Measurements from ENCODE around the gene AXDND1. TPM values are rescaled to one million over a fixed set of nuclear protein-coding genes. Genes with fewer than 3 reads are reported as not detected.

AXDND1 gene
- total and polyA plus RNA-seq, 2 of the 8 experiments (the other 6 are each of a cell fraction or from before 2014, with no cell fraction given), result 0.61 TPM; not detected in 1

- Histone ChIP-seq H3K36me3 (ENCODE audit: control insufficient read depth in 2 of 4, insufficient read depth in 4 of 4, low read length in 3 of 4) (no peaks in the 10 kb centered on the region), H2AFZ (ENCODE audit: low read length) (no peak overlapping the region), H3K56ac (replicated peaks; ENCODE audit: insufficient read length, low read depth, low read length) (no peak overlapping the region), H3K27me3 (replicated peaks in 1 of 4; ENCODE audit: control insufficient read depth in 3 of 4, extremely low read depth in 1 of 4, insufficient read depth in 3 of 4, low read length in 3 of 4) (no peaks in the 10 kb centered on the region), H2BK20ac (ENCODE audit: low read length) (no peak overlapping the region), H4K20me1 (replicated peaks in 1 of 2; ENCODE audit: control insufficient read depth in 1 of 2, insufficient read depth in 2 of 2, low read length in 2 of 2) (no peaks in the 10 kb centered on the region), H3K9me3 (ENCODE audit: insufficient read depth in 2 of 2, low read depth in 1 of 2, low read length in 1 of 2) (no peaks in the 10 kb centered on the region), H2AK5ac (ENCODE audit: low read depth, low read length) (no peak overlapping the region), H3K23me2 (ENCODE audit: low read depth, low read length) (no peaks in the 10 kb centered on the region), H2BK12ac (ENCODE audit: low read depth, low read length) (no peak overlapping the region), H2BK120ac (replicated peaks; ENCODE audit: low read depth, low read length) (no peak overlapping the region), H3K27ac (ENCODE audit: low read depth, low read length) (no peak overlapping the region), H3K14ac (ENCODE audit: insufficient read length) (no peak overlapping the region), H3K79me2 (ENCODE audit: control insufficient read depth in 1 of 2, insufficient read depth in 2 of 2, low read length in 2 of 2) (no peaks in the 10 kb centered on the region), H3K9ac (replicated peaks in 1 of 4; ENCODE audit: extremely low read depth in 1 of 4, low read depth in 3 of 4, low read length in 3 of 4) (no peak overlapping the region), H4K8ac (ENCODE audit: extremely low read depth, insufficient read depth, low read length) (no peak overlapping the region), H3K4me1 (replicated peaks in 1 of 4; ENCODE audit: control insufficient read depth in 3 of 4, insufficient read depth in 4 of 4, low read length in 3 of 4) (no peaks in the 10 kb centered on the region), H2BK5ac (ENCODE audit: low read depth, low read length) (no peak overlapping the region), H4K5ac (ENCODE audit: insufficient read length, low read depth, low read length) (no peak overlapping the region), H3K23ac (ENCODE audit: insufficient read length) (no peak overlapping the region), H2BK15ac (ENCODE audit: low read length) (no peak overlapping the region), H3K4me2 (ENCODE audit: insufficient read depth in 1 of 2, low read depth in 2 of 2, low read length in 2 of 2) (no peak overlapping the region), H3K4ac (replicated peaks; ENCODE audit: insufficient read length, low read depth, low read length) (no peak overlapping the region), H3K18ac (ENCODE audit: extremely low read depth, low read length) (no peak overlapping the region), H4K91ac (replicated peaks; ENCODE audit: insufficient read length, low read length) (no peak overlapping the region), H3K79me1 (ENCODE audit: low read depth, low read length) (no peaks in the 10 kb centered on the region), H3K4me3 (ENCODE audit: extremely low read depth in 1 of 4, insufficient read depth in 2 of 4, low read depth in 3 of 4, low read length in 4 of 4) (no peak overlapping the region)
- no peak for TF ChIP-seq BCL11A (IDR thresholded peaks at IDR 0.05; ENCODE audit: low read depth in 2 of 2, low read length in 2 of 2)
- TF ChIP-seq CEBPB (IDR thresholded peaks at IDR 0.05; ENCODE audit: low read depth, low read length), result no peak
- no peak for TF ChIP-seq MAX (IDR thresholded peaks at IDR 0.05)
- no peak for TF ChIP-seq JUND (IDR thresholded peaks at IDR 0.05; ENCODE audit: low read length)
- no peak for TF ChIP-seq BACH1 (IDR thresholded peaks at IDR 0.05; ENCODE audit: low read length)
- TF ChIP-seq SAP30 (IDR thresholded peaks at IDR 0.05; ENCODE audit: insufficient read depth, insufficient replicate concordance, low read length), result no peak
- TF ChIP-seq ATF3 (IDR thresholded peaks at IDR 0.05; ENCODE audit: insufficient read depth, low read depth, low read length), result no peak
- TF ChIP-seq PHF8 (conservative IDR thresholded peaks at IDR 0.05; ENCODE audit: low read depth, low read length), result no peak
- TF ChIP-seq POLR2AphosphoS5 (IDR thresholded peaks at IDR 0.05; ENCODE audit: low read depth, low read length), result no peak
- no peak for TF ChIP-seq RFX5 (IDR thresholded peaks at IDR 0.05; ENCODE audit: borderline replicate concordance, low read depth, low read length)
- no peak for TF ChIP-seq GTF2F1 (IDR thresholded peaks at IDR 0.05; ENCODE audit: borderline replicate concordance, low read depth, low read length)
- no peak for TF ChIP-seq TEAD4 (IDR thresholded peaks at IDR 0.05; ENCODE audit: low read depth, low read length)
- no peak for TF ChIP-seq SP1 (IDR thresholded peaks at IDR 0.05; ENCODE audit: low read depth, low read length)
- 97% methylated on average over 2 of the region's 2 CpGs; no CpG with 5 or more reads in 1 of the 2 experiments for WGBS, 2 experiments (ENCODE audit: extremely low coverage in 1 of 2, insufficient coverage in 1 of 2, insufficient read length in 1 of 2, insufficient replicate concordance in 2 of 2, low coverage in 1 of 2, low lambda C conversion rate in 2 of 2, missing lambda C conversion rate in 1 of 2)
- FAIRE-seq (no peak), DNase-seq (ENCODE audit: low read depth in 1 of 2, low spot score in 2 of 2) (no peak)
- CTCF ChIA-PET (ENCODE audit: partially characterized antibody), result no interaction called here
- POLR2A ChIA-PET (ENCODE audit: partially characterized antibody), result no interaction called here
These were observed 35.9 kb upstream of the AXDND1 start for GRCh38 chr1:179329862-179330261.
